Tibial nerve (tissue), 4 donors: ENCODE measurements around the gene OSBPL5. TPM values are rescaled to one million over a fixed set of nuclear protein-coding genes. Genes with fewer than 3 reads are reported as not detected.

Source experiments
- DNase-seq, 2 donors: peaks; one replicate each; pipeline ENCODE4 v3.0.0-alpha.2; 2019; ENCODE audit warnings: low spot score in 2 of 2
- H3K27ac ChIP-seq, 4 donors: fragments of 200-600 bp; sonication (generic) in 3 of 4; one replicate each; pipeline ENCODE4 v1.5.1; 2017 to 2019; ENCODE audit warnings: mild to moderate bottlenecking in 1 of 4
- H3K27me3 ChIP-seq, 2 donors: fragments of 200-600 bp; sonication (generic) in 1 of 2; one replicate each; pipeline versions ENCODE4 v1.5.1 to v1.6.0; 2017 to 2019
- H3K36me3 ChIP-seq, 3 donors: fragments of 200-600 bp; sonication (generic); one replicate each; pipeline ENCODE4 v1.5.1; 2018 to 2019
- H3K4me1 ChIP-seq, 4 donors: fragments of 200-600 bp; sonication (generic) in 3 of 4; one replicate each; pipeline ENCODE4 v1.5.1; 2017 to 2019
- H3K4me3 ChIP-seq, 4 donors: fragments of 200-600 bp; sonication (generic) in 3 of 4; one replicate each; pipeline ENCODE4 v1.5.1; 2017 to 2019; ENCODE audit warnings: mild to moderate bottlenecking in 1 of 4, moderate library complexity in 1 of 4
- H3K9me3 ChIP-seq, 4 donors: fragments of 200-600 bp; sonication (generic) in 3 of 4; one replicate each; pipeline ENCODE4 v1.5.1; 2017 to 2019
- EP300 ChIP-seq, 2 donors: sonication (generic); formaldehyde crosslinking; IDR thresholded peaks; one replicate each; pipeline ENCODE4 v1.6.1; 2017; ENCODE audit warnings: antibody characterized with exemption in 2 of 2, mild to moderate bottlenecking in 1 of 2
- POLR2A ChIP-seq, 2 donors: fragments of 450-650 bp; IDR thresholded peaks; one replicate each; pipeline ENCODE4 v1.6.1; 2017; ENCODE audit warnings: antibody characterized with exemption in 2 of 2, mild to moderate bottlenecking in 2 of 2, moderate library complexity in 2 of 2
- WGBS, 2 donors: methylation state at CpG; one replicate each; pipeline ENCODE4 v1.1.5; 2018; 5-methylcytosine and 5-hydroxymethylcytosine counted together
- small RNA-seq: library from RNA; depleted of rRNA; stranded (forward); fragments of <200 nt; gene quantifications from one replicate; pipeline ENCODE3, GENCODE V24; 2016
- total RNA-seq, 4 donors: library from RNA; depleted of rRNA; stranded (reverse); fragments of >200 nt; gene quantifications; one replicate each; pipeline ENCODE4 v1.1.0, GENCODE V29; 2016
- TF ChIP-seq, protein P1 (sequence below), 5 experiments: fragments of 200-600 bp in 3 of 5; fragments of 450-650 bp in 2 of 5; sonication (generic) in 3 of 5; IDR thresholded peaks; one replicate each; pipeline ENCODE4 v1.5.1; 2016 to 2019; ENCODE audit warnings: antibody characterized with exemption in 5 of 5, mild to moderate bottlenecking in 3 of 5, moderate library complexity in 2 of 5

OSBPL5 gene
- total RNA-seq, 4 donors from 2014 or later, result 58.8 to 168 (median 106) TPM

GRCh38 chr11:3041699-3042441 is 123.2 kb downstream of the OSBPL5 start:
- H3K4me1 ChIP-seq, result peaks cover 0 to 39% (median 0%) of the 10 kb centered on the region in 4 donors

DNA sequence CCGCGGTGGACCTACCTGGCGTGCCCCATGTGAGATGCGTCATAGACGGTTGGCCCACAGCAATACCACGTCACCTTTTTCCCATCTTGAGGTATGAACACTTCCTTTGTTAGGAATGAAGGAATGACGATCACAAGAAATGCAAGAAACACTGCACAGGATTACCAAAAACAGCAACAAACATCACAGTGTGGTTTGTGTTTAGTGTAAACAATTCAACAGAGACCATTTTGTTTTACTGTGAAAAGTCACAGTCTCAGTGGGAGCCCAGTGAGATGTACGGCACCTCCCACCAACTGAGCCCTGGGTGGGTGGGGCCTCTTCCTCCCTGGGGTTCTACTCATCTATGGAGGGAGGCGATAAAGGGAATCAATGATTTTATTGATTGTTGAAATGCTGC is 124.2 kb downstream of the OSBPL5 start:
- Histone ChIP-seq H3K4me3 (no peak overlapping the region), H3K4me1 (peaks cover 0 to 42% (median 0%) of the 10 kb centered on the region in 4 donors), H3K27me3 (no peaks in the 10 kb centered on the region), H3K36me3 (peaks cover 0 to 75% (median 8%) of the 10 kb centered on the region in 3 donors), H3K9me3 (no peaks in the 10 kb centered on the region), H3K27ac (no peak overlapping the region)
- 73 to 88% methylated on average over 9 of the region's 9 CpGs for WGBS, 2 donors
- TF ChIP-seq EP300 (IDR thresholded peaks at IDR 0.05) (no peak), POLR2A (IDR thresholded peaks at IDR 0.05) (no peak)
- TF ChIP-seq, protein P1, sequence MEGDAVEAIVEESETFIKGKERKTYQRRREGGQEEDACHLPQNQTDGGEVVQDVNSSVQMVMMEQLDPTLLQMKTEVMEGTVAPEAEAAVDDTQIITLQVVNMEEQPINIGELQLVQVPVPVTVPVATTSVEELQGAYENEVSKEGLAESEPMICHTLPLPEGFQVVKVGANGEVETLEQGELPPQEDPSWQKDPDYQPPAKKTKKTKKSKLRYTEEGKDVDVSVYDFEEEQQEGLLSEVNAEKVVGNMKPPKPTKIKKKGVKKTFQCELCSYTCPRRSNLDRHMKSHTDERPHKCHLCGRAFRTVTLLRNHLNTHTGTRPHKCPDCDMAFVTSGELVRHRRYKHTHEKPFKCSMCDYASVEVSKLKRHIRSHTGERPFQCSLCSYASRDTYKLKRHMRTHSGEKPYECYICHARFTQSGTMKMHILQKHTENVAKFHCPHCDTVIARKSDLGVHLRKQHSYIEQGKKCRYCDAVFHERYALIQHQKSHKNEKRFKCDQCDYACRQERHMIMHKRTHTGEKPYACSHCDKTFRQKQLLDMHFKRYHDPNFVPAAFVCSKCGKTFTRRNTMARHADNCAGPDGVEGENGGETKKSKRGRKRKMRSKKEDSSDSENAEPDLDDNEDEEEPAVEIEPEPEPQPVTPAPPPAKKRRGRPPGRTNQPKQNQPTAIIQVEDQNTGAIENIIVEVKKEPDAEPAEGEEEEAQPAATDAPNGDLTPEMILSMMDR (IDR thresholded peaks at IDR 0.05), result no peak
- DNase-seq, result no peak

More at GRCh38 chr11:3041699-3042441, 123.2 kb downstream of the OSBPL5 start:
- no peak for DNase-seq
- Histone ChIP-seq H3K36me3 (peaks cover 0 to 73% (median 8%) of the 10 kb centered on the region in 3 donors), H3K4me3 (no peak overlapping the region), H3K9me3 (no peaks in the 10 kb centered on the region), H3K27me3 (no peaks in the 10 kb centered on the region), H3K27ac (no peak overlapping the region)
- TF ChIP-seq EP300 (IDR thresholded peaks at IDR 0.05) (no peak), POLR2A (IDR thresholded peaks at IDR 0.05) (no peak)
- WGBS, 2 donors, result 89% methylated on average over 15 to 16 of the region's 17 CpGs

DNA sequence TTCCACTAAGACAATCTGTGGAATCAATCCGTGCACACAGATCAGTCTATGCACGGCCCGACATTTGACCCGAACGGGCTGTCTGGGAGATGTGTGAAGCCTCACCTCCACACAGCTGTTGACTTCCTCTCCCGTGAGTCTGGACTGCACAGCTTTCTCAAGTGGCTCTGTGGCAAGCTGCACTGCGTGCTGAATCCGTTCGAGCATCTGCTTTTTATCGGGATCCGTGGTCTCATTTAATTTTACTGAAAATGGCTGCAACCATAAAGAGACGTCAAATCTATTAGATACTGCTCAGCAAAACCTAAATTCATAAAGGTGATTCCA is 127.2 kb downstream of the OSBPL5 start:
- H3K4me1 ChIP-seq, result peaks cover 0 to 28% (median 0%) of the 10 kb centered on the region in 4 donors
- H3K27ac ChIP-seq, result no peak overlapping the region
- DNase-seq, result no peak
- TF ChIP-seq, protein P1 (IDR thresholded peaks at IDR 0.05), result no peak
- TF ChIP-seq EP300 (IDR thresholded peaks at IDR 0.05), result no peak
- no peak for TF ChIP-seq POLR2A (IDR thresholded peaks at IDR 0.05)
- H3K36me3 ChIP-seq, result peaks cover 4 to 80% (median 8%) of the 10 kb centered on the region in 3 donors
- no peaks in the 10 kb centered on the region for H3K27me3 ChIP-seq
- no peak overlapping the region for H3K4me3 ChIP-seq
- H3K9me3 ChIP-seq, result no peaks in the 10 kb centered on the region
- WGBS, 2 donors, result 88 to 90% methylated on average over 12 of the region's 12 CpGs

Small RNA genes within 50 kb of the gene (small RNA-seq; reads per million reads assigned to genes)
- not detected for gene RNU1-91P

Other genes with a start within 250 kb of the OSBPL5 start
- 1 to 10 TPM; 3.3 to 6.1 (median 5.1) TPM for gene PHLDA2, start 235.9 kb downstream of the OSBPL5 start, total RNA-seq
- 100 to 1,000 TPM in 2 of 4 donors, 10 to 100 TPM in 2; 94.3 to 129 (median 111) TPM for gene NAP1L4, start 173.0 kb downstream of the OSBPL5 start, total RNA-seq
- gene CARS1, start 107.9 kb downstream of the OSBPL5 start, total RNA-seq, result 10 to 100 TPM; 29.3 to 50.4 (median 36.4) TPM
- not detected for gene MRGPRG, start 53.5 kb upstream of the OSBPL5 start, total RNA-seq
- gene MRGPRE, start 67.1 kb upstream of the OSBPL5 start, total RNA-seq, result under 1 TPM in 1 of 4 donors, not detected in 3; 0.66 TPM
- gene ZNF195, start 213.8 kb upstream of the OSBPL5 start, total RNA-seq, result 10 to 100 TPM; 12.2 to 31.6 (median 18.5) TPM